Measurements from ENCODE around the gene NFXL1. TPM values are rescaled to one million over a fixed set of nuclear protein-coding genes. Genes with fewer than 3 reads are reported as not detected.
A peak's percentile ranks its signal among the peaks of the same experiment; 100 is the strongest.

NFXL1 gene
- total and polyA plus RNA-seq, 3 donors from 2014 or later: 26.9 to 35.3 (median 27.5) TPM

- no peaks in the 10 kb centered on the region for H3K4me1 ChIP-seq
- intact Hi-C loops (cut with DNase I; ENCODE audit: low total_unique reads): no loop called here
- no peaks in the 10 kb centered on the region for H3K36me3 ChIP-seq (ENCODE audit: low read depth, missing control alignments)
- 83 to 93% methylated on average over 2 of the region's 2 CpGs for WGBS, 2 donors
- H3K27me3 ChIP-seq: no peaks in the 10 kb centered on the region
- H3K4me3 ChIP-seq: no peak overlapping the region
- no peaks in the 10 kb centered on the region for H3K9me3 ChIP-seq
- no peak overlapping the region for H3K27ac ChIP-seq
- no peak for DNase-seq
- no peak for TF ChIP-seq CTCF (IDR thresholded peaks at IDR 0.05)
Measured at GRCh38 chr4:47848041-47848440, 66.3 kb downstream of the NFXL1 start.

- no peak overlapping the region for H3K27ac ChIP-seq
- H3K36me3 ChIP-seq (ENCODE audit: low read depth, missing control alignments): no peaks in the 10 kb centered on the region
- H3K27me3 ChIP-seq: no peaks in the 10 kb centered on the region
- H3K4me1 ChIP-seq: no peaks in the 10 kb centered on the region
- no peak overlapping the region for H3K4me3 ChIP-seq
- intact Hi-C loops (cut with DNase I; ENCODE audit: low total_unique reads): no loop called here
- TF ChIP-seq CTCF (IDR thresholded peaks at IDR 0.05) (no peak), POLR2A (IDR thresholded peaks at IDR 0.05) (no peak)
- H3K9me3 ChIP-seq: no peaks in the 10 kb centered on the region
- DNase-seq: no peak
Measured at GRCh38 chr4:47842985-47843384, 71.4 kb downstream of the NFXL1 start.

- Histone ChIP-seq H3K27ac (no peak overlapping the region), H3K9me3 (no peaks in the 10 kb centered on the region), H3K27me3 (no peaks in the 10 kb centered on the region), H3K36me3 (ENCODE audit: low read depth, missing control alignments) (no peaks in the 10 kb centered on the region), H3K4me3 (no peak overlapping the region), H3K4me1 (peaks cover 15% of the 10 kb centered on the region)
- WGBS, 2 donors: 89 to 100% methylated on average over 1 of the region's 1 CpG
- intact Hi-C loops (cut with DNase I; ENCODE audit: low total_unique reads): no loop called here
- no peak for DNase-seq
- TF ChIP-seq CTCF (IDR thresholded peaks at IDR 0.05): no peak
- no peak for TF ChIP-seq POLR2A (IDR thresholded peaks at IDR 0.05)
Measured at GRCh38 chr4:47840291-47840690, 74.1 kb downstream of the NFXL1 start.

- TF ChIP-seq POLR2A (IDR thresholded peaks at IDR 0.05): no peak
- no peak for TF ChIP-seq CTCF (IDR thresholded peaks at IDR 0.05)
- Histone ChIP-seq H3K27me3 (no peaks in the 10 kb centered on the region), H3K27ac (no peak overlapping the region), H3K4me1 (peaks cover 15% of the 10 kb centered on the region), H3K4me3 (no peak overlapping the region), H3K9me3 (no peaks in the 10 kb centered on the region), H3K36me3 (ENCODE audit: low read depth, missing control alignments) (no peaks in the 10 kb centered on the region)
- intact Hi-C loops (cut with DNase I; ENCODE audit: low total_unique reads): no loop called here
- WGBS, 2 donors: 56 to 69% methylated on average over 5 of the region's 5 CpGs
- DNase-seq: peak; percentile 29
Measured at GRCh38 chr4:47839259-47839658, 75.1 kb downstream of the NFXL1 start.

GRCh38 chr4:47838445-47838844 is 75.9 kb downstream of the NFXL1 start:
- intact Hi-C loops (cut with DNase I; ENCODE audit: low total_unique reads): no loop called here
- Histone ChIP-seq H3K9me3 (no peaks in the 10 kb centered on the region), H3K36me3 (ENCODE audit: low read depth, missing control alignments) (no peaks in the 10 kb centered on the region), H3K4me1 (peaks cover 15% of the 10 kb centered on the region), H3K4me3 (no peak overlapping the region), H3K27ac (no peak overlapping the region), H3K27me3 (no peaks in the 10 kb centered on the region)
- no peak for TF ChIP-seq POLR2A (IDR thresholded peaks at IDR 0.05)
- no peak for TF ChIP-seq CTCF (IDR thresholded peaks at IDR 0.05)
- 47 to 59% methylated on average over 4 of the region's 4 CpGs for WGBS, 2 donors
- DNase-seq: no peak

Data from testis (tissue), 3 donors.